ENCODE results near the gene TNPO2.
"Not testable (repeated sequence)": the region's sequence is repeated elsewhere in the genome, so short reads cannot be mapped to it uniquely, and the experiment has no call there.

TNPO2 gene

DNA sequence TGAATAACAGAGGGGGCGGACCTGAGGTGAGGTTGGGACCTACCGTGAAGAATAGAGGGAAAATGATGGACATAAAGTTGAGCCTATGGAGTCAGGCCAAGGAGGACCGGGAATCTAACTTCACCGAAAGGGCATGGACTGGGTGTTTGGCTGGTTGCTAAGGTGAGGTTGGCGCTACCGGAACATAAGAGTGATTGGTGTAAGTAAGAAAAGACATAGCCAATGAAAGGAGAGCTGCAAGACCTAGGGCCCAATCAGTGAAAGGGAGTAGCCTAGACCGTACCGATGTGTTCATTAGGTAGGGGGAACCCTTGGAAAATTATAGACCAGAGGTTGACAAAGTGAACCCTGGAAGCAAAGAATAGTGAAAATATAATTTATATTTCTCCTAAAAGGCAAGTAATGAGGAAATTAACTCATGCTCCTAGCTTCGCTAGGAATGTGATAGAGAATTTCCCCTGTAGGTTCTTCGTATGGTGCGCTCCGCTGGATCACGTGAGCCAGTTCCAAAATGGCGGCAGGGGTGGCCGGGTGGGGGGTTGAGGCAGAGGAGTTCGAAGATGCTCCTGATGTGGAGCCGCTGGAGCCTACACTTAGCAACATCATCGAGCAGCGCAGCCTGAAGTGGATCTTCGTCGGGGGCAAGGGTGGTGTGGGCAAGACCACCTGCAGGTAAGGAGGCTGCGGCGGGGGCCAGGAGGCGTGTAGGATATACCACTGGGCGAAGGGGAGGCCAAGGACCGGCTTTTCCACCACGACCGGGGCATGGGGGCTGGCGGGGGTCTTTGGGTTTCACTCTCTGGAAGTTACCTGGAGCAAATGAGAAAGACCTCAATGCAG is 13.5 kb upstream of the TNPO2 start, which contains the start of gene GET3:
Gene GET3 (plus strand): TSS at position 503 of the 840 bp plus-strand sequence. CDS start 9 bp downstream, at position 512.
- DNase-seq (ENCODE audit: low read depth in 3 of 3): peak in 2 of 3 experiments; percentile 57 to 60

DNA sequence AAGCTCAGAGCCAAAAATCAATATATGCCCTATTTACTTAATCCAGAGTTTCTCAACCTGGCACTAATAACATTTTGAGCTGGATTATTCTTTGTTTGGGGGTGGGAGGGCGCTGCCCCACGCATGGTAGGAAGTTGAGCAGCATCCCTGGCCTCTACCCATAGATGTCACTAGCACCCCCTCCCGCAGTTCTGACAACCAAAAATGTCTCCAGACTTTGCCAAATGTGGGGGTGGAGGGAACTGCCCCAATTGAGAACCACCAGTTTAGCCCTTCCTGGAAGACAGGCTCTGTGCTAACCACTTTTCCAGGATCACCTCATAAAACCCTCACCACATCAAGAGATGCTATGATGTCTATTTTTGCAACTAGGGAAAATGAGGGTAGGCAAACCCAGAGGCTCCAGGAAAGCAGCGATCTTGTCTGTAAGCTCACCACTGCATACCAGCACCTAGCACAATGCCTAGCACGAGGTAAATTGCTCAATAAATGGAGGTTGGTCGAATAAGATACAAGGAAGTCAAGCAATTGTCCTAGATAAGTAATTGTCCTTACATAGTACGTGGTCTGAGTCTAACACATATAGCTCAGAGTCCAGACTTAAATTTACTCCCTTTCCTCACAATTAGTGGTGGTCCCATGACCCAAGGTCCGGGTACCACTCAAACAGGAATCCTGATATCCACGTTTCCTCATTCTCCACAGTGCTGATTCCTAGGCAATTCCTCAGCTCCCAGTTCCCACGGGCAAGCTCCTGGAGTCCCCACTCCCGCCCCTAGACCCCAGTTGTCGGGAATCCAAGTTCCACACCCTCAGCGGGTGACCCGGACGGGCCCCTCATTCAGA is 9.9 kb upstream of the TNPO2 start:
- DNase-seq (ENCODE audit: low read depth in 3 of 3): no peak

DNA sequence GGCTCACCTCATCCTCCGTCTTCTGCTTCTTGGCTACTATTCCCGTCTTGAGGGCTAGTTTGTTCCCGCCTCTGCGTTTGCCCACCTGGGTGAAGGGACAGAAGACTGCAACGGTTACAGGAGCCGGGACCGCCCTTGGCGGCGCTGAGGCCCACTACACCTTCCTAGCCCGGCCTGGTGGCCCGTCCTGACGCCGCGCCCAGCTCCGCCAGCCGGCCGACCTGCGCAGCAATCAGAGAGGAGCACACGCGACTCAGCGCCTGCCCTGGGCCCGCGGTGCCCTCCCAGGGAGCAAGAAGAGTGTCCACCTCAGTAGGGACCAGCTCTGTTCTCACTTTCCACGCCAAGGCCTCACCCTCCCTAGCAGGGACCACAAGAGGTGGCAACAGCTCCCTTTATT is 7.6 kb upstream of the TNPO2 start:
- no peak for DNase-seq (ENCODE audit: low read depth in 3 of 3)

DNA sequence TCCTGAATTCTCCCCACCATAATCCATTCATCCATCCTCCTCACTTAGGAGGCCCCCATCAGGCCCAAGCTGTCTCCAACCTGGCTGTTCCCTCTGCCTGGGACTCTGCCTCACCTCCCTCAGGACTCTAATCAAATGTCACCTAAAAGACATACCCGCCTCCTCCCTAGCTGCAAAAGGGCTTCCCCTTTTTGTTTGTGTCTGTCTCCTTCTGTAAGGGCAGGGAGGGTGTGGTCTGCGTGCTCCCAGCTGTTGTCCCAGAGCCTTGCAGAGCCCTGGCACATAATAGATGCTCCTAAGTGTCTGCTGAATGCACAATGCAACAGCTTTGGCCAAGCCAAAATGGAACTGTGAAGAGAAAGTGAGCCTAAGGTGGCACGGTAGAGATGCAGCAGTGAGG is 6.3 kb upstream of the TNPO2 start:
- DNase-seq (ENCODE audit: low read depth in 3 of 3): no peak

DNA sequence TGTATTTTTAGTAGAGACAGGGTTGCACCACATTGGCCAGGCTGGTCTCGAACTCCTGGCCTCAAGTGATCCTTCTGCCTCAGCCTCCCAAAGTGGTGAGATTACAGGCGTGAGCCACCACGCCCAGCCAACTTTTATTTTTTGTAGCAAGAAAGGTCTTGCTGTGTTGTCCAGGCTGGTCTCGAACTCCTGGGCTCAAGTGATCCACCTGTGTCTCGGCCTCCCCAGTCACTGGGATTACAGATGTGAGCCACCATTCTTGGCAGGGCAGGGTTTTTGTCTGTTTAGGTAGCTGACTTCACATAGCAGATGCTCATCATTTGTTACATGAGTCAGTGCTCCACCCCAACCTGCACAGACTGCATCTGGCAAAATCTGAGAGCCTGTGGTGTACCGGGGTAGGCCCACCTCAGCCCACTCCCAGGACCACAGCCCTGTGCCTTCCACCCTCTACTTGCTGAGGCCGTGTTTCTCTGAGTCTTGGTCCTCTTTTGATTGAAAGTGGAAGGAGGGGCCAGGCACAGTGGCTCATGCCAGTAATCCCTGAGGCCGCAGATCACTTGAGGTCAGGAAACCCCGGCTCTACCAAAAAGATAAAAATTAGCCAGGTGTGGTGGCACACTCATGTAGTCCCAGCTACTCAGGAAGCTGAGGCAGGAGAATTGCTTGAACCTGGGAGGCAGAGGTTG is 4.2 kb upstream of the TNPO2 start:
- DNase-seq (ENCODE audit: low read depth in 3 of 3): no peak

DNA sequence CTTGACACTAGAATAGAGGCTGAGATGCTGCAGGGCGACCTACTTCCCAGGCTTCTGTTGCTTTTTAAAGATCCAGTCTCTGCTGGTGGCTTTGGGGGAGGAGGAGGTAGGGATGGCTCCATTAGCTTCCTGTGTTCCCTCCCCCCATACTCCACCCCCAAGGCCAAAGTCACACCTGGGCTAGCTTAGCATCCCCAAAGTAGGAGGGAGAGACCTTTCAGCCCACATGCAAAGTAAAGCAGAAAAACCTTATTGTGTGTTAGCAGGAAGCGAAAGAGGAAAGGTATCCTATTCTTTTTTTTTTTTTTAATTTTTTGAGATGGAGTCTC is 3.2 kb upstream of the TNPO2 start:
- DNase-seq (ENCODE audit: low read depth in 3 of 3): no peak

DNA sequence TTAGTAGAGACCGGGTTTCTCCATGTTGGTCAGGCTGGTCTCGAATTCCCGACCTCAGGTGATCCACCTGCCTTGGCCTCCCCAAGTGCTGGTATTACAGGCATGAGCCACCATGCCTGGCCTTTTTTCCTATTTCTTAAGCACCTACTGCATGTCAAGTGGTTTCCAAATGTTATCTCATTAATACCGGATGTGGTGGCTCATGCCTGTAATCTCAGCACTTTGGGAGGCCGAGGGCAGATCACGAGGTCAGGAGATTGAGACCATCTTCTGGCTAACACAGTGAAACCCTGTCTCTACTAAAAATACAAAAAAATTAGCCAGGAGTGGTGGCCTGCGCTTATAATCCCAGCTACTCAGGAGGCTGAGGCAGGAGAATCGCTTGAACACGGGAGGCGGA is 1.9 kb upstream of the TNPO2 start:
- not testable (repeated sequence) for DNase-seq (ENCODE audit: low read depth in 3 of 3)

DNA sequence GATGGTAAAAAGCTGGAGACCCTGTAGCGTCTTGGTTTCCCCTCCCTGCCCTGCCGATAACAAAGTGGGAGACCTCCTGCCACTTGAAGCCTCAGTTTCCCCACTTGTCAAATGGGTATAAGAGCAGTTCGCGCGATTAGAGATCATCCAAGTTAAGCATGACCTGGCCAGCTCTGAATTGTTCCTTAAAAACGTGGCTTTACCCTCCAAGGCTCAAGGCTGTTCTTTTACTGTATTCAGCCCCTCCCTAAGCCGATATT is 421 bp downstream of the TNPO2 start:
- DNase-seq (ENCODE audit: low read depth in 3 of 3): no peak

DNA sequence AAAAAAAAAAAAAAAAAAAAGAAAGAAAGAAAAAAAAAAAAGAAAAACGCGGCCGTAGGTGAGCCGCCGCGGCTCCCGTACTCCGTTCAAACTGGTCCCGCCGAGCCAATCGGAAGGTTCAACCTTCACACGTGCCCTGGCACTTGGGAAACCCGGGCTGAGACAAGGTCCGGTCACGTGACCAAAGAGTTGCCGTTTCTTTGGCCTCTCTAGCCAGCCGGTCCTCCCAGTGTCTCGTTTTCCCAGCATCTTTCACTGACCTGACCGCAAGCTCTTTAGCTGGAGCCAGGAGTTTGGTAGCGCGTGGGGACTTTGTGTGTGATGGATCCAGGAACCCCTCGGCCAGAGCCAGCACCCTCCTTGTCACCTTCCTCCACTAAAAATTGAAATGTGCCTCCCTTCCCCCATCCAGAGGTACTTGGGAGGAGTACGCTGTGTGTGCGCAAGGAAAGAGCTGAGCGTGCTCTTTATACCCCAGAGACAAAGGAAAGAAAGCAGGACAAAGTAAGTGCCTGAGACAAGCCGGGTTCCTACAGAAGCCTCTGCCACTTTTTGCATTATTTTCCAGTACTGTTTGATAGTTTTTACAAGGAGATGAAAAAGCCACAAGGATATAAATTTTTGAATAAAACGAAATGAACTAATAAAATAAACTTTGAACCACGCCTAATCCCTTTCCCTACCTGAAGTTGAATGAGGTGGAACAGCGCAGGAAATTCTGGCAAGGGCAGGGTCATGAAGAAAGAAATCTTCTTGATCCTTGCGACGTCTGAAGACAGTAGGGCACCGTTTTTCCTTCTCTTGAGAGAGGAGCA is 959 bp downstream of the TNPO2 start:
- DNase-seq (ENCODE audit: low read depth in 3 of 3): peak; percentile 75 to 91 (median 84)

DNA sequence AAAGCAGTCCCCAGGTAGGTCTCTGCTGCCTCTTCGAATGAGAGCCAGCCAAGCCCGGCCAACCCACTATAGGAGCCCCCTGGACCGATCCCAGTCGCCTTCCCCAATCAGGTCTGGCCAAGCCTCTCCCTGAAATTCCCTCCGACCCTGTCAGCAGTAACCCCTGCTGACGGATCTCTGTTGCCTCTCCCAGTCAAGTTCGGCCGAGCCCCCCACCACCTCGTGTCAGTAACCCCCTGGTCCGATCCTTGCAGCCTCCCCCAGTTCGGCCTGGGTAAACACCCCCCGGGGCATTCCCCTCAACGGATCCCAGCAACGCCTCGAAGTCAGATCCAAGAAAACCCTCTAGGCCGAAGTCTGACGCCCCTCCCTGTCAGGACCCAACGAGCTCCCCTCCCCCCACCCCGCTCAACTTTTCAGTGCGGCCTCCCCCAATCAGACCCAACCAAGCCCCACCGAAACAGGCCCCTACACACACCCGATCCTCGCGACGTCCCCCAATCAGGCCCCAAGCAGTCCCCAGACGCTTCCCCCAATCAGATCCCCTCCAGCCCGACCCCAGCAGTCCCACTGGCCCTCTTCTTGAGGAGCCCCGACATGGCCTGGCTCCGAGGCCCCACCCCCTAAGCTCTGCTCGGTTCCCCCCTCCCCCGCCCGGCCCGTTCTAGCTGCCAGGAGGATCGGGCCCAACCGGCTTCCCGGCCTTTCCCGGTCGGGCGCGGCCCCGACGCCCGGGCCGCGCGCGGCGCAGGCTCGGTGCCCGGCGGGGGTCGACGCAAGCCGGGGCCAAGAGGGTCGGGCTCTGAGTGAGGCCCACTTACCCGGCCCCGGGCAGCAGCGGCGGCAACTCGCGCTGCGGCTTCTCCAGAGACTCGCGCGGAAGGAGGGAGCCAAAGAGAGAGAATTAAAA is 1.8 kb downstream of the TNPO2 start:
- DNase-seq (ENCODE audit: low read depth in 3 of 3): peak in 1 of 3 experiments; percentile 31

DNA sequence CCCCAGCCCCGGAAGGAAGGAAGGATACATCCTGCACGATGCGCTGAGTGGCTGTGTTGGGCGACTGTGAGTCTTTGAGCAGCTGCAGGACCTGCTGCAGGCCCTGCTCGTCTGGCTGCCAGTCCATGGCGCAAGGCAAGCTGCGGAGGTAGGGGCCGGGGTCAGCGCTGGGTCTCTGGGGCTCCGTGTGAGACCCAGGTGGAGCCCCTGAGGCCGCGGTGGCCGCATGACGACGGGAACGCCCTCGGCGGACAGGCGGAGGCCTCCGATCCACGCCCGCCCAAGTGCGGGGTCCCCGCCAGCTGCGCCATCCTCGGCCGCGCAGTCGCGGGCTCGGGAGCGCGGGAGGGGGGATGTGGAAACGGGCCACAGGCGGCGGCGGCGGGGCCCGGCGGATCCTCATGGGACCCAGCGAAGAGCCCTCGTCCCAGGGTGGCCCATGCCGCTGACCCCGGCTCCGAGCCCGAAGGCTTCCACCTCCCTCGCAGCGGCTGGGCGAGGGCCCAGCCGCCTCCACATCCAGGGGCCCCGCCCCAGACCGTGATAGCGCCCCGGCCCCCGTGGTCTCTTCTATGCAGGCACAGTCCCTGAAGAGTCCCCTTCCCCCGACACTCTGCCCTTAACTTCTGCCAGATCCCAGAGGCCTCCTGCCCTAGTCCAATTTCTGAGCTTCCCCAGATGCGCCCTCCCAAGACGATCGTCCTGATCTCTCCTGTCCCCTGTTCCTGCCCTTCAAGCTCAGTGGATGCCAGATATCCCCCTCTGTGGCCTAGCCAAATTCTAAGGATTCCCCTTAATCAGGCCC is 2.7 kb downstream of the TNPO2 start:
- DNase-seq (ENCODE audit: low read depth in 3 of 3): no peak

DNA sequence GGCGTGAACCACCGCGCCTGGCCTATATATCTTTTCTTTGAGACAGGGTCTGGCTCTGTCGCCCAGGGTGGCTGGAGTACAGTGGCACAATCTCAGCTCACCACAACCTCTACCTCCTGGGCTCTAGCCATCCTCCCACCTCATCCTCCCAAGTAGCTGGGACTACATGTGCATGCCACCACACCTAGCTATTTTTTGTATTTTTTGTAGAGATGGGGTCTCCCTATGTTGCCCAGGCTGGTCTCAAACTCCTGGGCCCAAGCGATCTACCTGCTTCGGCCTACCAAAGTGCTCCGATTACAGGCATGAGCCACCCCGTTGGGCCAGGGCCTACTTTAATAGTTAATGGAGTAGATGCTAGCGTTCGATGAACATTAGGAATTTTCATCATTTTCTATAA is 3.4 kb downstream of the TNPO2 start:
- no peak for DNase-seq (ENCODE audit: low read depth in 3 of 3)

DNA sequence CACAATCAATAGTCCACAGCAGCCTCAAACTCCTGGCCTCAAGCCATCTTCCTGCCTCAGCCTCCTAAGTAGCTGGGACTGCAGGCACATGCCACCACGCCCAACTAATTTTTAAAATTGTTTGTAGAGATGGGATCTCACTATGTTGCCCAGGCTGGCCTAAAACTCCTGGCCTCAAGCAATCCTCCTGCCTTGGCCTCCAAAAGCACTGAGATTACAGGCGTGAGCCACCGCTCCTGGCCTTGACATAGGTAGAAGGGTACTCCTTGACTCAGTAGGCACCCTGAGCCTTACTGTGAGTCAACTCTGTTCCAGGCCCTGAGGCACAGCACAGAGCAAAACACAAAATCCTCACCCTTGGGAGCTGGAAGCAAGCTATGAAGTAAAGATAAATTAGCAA is 7.8 kb downstream of the TNPO2 start:
- DNase-seq (ENCODE audit: low read depth in 3 of 3): no peak

DNA sequence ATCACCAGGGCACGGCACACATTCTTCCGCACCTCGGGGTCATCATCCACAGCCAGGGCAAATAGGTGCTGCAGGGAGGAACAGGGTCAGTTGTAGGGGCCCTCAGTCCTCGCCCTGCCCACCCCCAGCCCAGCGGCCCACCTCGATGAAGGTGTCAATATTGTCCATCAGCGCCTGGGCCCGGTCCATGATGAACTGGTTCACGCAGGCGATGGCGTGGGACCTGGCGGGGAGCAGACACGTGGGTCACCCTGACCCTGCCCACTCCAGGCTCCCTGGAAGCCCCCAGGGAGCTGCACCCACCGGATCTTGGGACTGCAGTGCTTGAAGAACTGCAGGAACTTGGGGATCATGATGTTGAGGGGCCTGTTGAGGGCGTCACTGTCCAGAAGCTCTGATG is 8.6 kb downstream of the TNPO2 start:
- no peak for DNase-seq (ENCODE audit: low read depth in 3 of 3)

DNA sequence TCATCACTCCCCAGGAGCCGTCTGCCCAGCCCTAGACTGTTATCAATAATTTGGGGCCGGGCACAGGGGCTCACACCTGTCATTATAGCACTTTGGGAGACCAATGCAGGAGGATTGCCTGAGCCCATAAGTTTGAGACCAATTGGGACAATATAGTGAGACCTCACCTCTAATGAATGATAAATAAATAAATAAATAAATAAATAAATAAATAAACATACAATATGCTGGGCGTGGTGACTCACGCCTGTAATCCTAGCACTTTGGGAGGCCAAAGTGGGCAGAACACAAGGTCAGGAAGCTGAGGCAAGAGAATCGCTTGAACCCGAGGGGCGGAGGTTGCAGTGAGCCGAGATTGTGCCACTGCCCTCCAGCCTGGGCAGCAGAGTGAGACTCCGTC is 10.4 kb downstream of the TNPO2 start:
- not testable (repeated sequence) for DNase-seq (ENCODE audit: low read depth in 3 of 3)

DNA sequence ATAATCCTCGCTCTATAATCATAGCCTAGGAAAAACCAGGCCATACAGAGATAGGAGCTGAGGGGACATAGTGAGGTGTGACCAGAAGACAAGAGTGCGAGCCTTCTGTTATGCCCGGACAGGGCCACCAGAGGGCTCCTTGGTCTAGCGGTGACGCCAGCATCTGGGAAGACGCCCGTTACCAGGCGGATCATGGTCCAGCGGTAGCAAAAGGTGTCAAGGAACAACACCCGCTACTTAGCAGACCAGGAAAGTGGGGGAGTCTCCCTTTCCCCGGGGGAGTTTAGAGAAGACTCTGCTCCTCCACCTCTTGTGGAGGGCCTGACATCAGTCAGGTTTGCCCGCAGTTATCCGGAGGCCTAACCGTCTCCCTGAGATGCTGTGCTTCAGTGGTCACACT is 11.7 kb downstream of the TNPO2 start:
- not testable (repeated sequence) for DNase-seq (ENCODE audit: low read depth in 3 of 3)

DNA sequence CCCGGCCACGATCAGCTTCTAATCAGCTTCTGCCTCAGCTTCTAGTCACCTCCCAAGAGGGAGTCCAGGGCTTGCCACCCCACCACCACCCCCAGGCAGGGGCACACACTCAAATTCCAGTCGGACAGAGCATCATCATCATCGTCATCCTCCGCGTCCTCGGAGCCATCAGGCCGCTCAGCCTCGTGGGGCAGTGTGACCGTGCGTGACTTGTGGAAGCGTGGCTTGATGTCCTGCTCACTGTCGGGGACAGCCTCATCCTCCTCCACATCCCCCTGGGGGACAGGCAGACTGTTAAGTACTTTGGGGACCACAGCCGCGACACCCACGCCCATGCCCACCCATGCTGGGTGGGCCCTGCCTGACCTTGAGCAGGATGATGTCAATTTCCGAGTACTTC is 12.5 kb downstream of the TNPO2 start:
- DNase-seq (ENCODE audit: low read depth in 3 of 3): no peak

DNA sequence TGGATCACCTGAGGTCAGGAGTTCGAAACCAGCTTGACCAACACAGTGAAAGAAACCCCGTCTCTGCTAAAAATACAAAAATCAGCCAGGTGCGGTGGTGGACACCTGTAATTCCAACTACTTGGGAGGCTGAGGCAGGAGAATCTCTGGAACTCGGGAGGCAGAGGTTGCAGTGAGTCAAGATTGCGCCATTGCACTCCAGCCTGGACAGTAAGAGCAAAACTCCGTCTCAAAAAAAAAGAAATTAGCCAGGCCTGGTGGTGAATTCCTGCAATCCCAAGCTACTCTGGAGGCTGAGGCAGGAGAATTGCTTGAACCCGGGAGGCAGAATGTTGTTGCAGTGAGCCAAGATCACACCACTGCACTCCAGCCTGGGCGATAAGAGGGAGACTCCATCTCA is 15.1 kb downstream of the TNPO2 start:
- no peak for DNase-seq (ENCODE audit: low read depth in 3 of 3)

DNA sequence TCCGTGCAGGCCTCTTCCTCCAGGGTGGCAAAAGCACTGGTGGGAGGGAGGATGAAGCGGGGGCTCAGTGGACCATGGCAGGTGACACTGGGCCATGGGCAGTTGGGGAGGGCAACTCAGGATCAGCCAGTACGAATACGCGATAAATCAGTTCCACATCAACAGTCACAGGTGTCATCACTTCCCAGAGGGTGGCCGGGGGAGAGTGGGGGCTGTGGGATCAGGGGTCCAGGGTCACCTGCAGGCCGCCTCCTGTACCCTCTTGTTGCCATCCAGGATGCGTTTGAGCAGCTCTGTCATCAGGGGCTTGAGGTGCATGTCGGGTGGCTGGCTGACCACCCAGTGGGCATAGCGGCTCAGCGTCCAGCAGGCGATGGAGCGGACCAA is 17.4 kb downstream of the TNPO2 start:
- no peak for DNase-seq (ENCODE audit: low read depth in 3 of 3)
